Keratinocyte (primary cell): ENCODE results near the gene SH3BGRL. TPM values are rescaled to one million over a fixed set of nuclear protein-coding genes. Genes with fewer than 3 reads are reported as not detected.

Source experiments
- DNase-seq: peaks from one replicate; pipeline ENCODE4 v3.0.0-alpha.2; 2011; ENCODE audit warnings: low read depth, missing footprints, low spot score
- FAIRE-seq: peaks from 2 replicates; lab custom pipeline; 2011; peaks lifted over from hg19 to GRCh38; lab: Jason Lieb, UNC
- H2AFZ ChIP-seq: 2 replicates; pipeline ENCODE4 v1.6.0; 2012; ENCODE audit warnings: low read length, control low read depth, inconsistent platforms; ENCODE audit not compliant: control insufficient read depth
- H3K27ac ChIP-seq: 2 replicates; pipeline ENCODE4 v1.5.1; 2011; ENCODE audit warnings: low read length; ENCODE audit not compliant: control insufficient read depth, insufficient read depth
- H3K27me3 ChIP-seq: 3 replicates; pipeline ENCODE4 v1.6.0; 2011; ENCODE audit warnings: low read length; ENCODE audit not compliant: control insufficient read depth, insufficient read depth; ENCODE audit errors: extremely low read depth
- H3K36me3 ChIP-seq, 2 experiments: 2 replicates in 1 of 2; 3 replicates in 1 of 2; pipeline ENCODE4 v1.5.1; 2011; ENCODE audit warnings: low read length in 2 of 2, mild to moderate bottlenecking in 1 of 2; ENCODE audit not compliant: control insufficient read depth in 2 of 2, insufficient read depth in 2 of 2; ENCODE audit errors: extremely low read depth in 1 of 2
- H3K4me1 ChIP-seq: 3 replicates; pipeline ENCODE4 v1.5.1; 2011; ENCODE audit warnings: low read length; ENCODE audit not compliant: control insufficient read depth, insufficient read depth; ENCODE audit errors: extremely low read depth
- H3K4me2 ChIP-seq: 3 replicates; pipeline ENCODE4 v1.6.0; 2011; ENCODE audit warnings: low read depth, low read length; ENCODE audit not compliant: control insufficient read depth, insufficient read depth; ENCODE audit errors: extremely low read depth
- H3K4me3 ChIP-seq, 3 experiments: fragments of 200-600 bp in 1 of 3; sonication (generic) in 1 of 3; 2 replicates in 2 of 3; 3 replicates in 1 of 3; pipeline ENCODE4 v1.5.1; 2011 to 2016; ENCODE audit warnings: low read length in 3 of 3, mild to moderate bottlenecking in 3 of 3, control low read depth in 2 of 3, inconsistent platforms in 1 of 3, low read depth in 1 of 3, mixed read lengths in 1 of 3, mixed run types in 1 of 3, moderate library complexity in 1 of 3; ENCODE audit not compliant: control insufficient read depth in 2 of 3, insufficient read depth in 2 of 3; ENCODE audit errors: extremely low read depth in 1 of 3
- H3K79me2 ChIP-seq: 2 replicates; pipeline ENCODE4 v1.6.0; 2012; ENCODE audit warnings: low read length; ENCODE audit not compliant: control insufficient read depth, insufficient read depth
- H3K9ac ChIP-seq: 3 replicates; pipeline ENCODE4 v1.6.0; 2011; ENCODE audit warnings: low read length; ENCODE audit not compliant: control insufficient read depth, insufficient read depth; ENCODE audit errors: extremely low read depth
- H3K9me1 ChIP-seq: 3 replicates; pipeline ENCODE4 v1.6.0; 2011; ENCODE audit warnings: low read length; ENCODE audit not compliant: control insufficient read depth, insufficient read depth; ENCODE audit errors: extremely low read depth
- H3K9me3 ChIP-seq: 2 replicates; pipeline ENCODE4 v1.5.1; 2012; ENCODE audit warnings: low read depth, low read length; ENCODE audit not compliant: control insufficient read depth
- H4K20me1 ChIP-seq: 3 replicates; pipeline ENCODE4 v1.6.0; 2011; ENCODE audit warnings: low read length; ENCODE audit not compliant: control insufficient read depth, insufficient read depth; ENCODE audit errors: extremely low read depth
- CTCF ChIP-seq, 3 experiments: IDR thresholded peaks in 1 of 3; conservative IDR thresholded peaks in 1 of 3; optimal IDR thresholded peaks in 1 of 3; 2 replicates in 2 of 3; 3 replicates in 1 of 3; pipeline versions ENCODE3 to v1.5.1; 2011; ENCODE audit warnings: low read length in 3 of 3, mild to moderate bottlenecking in 3 of 3, moderate library complexity in 2 of 3, control low read depth in 1 of 3, inconsistent platforms in 1 of 3; ENCODE audit not compliant: insufficient read depth in 2 of 3; ENCODE audit errors: extremely low read depth in 1 of 3
- EZH2 ChIP-seq: IDR thresholded peaks from one replicate; pipeline ENCODE4 v1.6.1; 2012; ENCODE audit warnings: inconsistent platforms, mild to moderate bottlenecking, low read length, moderate library complexity
- dilution Hi-C: fragments of 300-500 bp; cut with MboI; formaldehyde crosslinking; loops from one replicate; pipeline ENCODE4 v1.7.0; 2020; ENCODE audit warnings: low sequenced_read_pairs; ENCODE audit not compliant: extremely low pct_ligation_motif_present
- polyA plus RNA-seq, 5 experiments: library from polyadenylated mRNA; depleted of rRNA in 3 of 5; stranded (reverse) in 3 of 5; stranded (forward) in 1 of 5; unstranded in 1 of 5; fragments of >200 nt; gene quantifications; 1 replicate in 1 of 5; 2 replicates in 3 of 5; 3 replicates in 1 of 5; pipeline versions ENCODE4 v1.2.1 to v1.2.3, GENCODE V29; 2011 to 2012; ENCODE audit warnings: missing spikeins in 2 of 5, low read depth in 1 of 5, low replicate concordance in 1 of 5

SH3BGRL gene
- polyA plus RNA-seq, 1 donor (not counting 4 experiments of a cell fraction or from before 2014, with no cell fraction given), result 82.4 TPM

GRCh38 chrX:81202456-81202819 lies 536 bp downstream of the SH3BGRL start:
- Histone ChIP-seq H3K4me2 (peak overlapping the region; percentile 88), H3K9me3 (no peaks in the 10 kb centered on the region), H3K4me1 (peaks cover 4% of the 10 kb centered on the region), H2AFZ (peak overlapping the region; percentile 88), H3K27ac (peak overlapping the region; percentile 69), H3K36me3 (no peaks in the 10 kb centered on the region), H3K4me3 (peak overlapping the region; percentile 47 to 86 (median 77)), H3K79me2 (peaks cover 7% of the 10 kb centered on the region), H3K9ac (peak overlapping the region; percentile 75), H4K20me1 (no peaks in the 10 kb centered on the region), H3K27me3 (no peaks in the 10 kb centered on the region), H3K9me1 (no peaks in the 10 kb centered on the region)
- DNase-seq (no peak), FAIRE-seq (no peak)
- dilution Hi-C loops, result no loop called here
- no peak for TF ChIP-seq EZH2

- no peak overlapping the region for H3K27ac ChIP-seq
- H3K4me2 ChIP-seq, result peak overlapping the region; percentile 88
- FAIRE-seq (no peak), DNase-seq (no peak)
- H3K27me3 ChIP-seq, result no peaks in the 10 kb centered on the region
- peaks cover 7% of the 10 kb centered on the region for H3K79me2 ChIP-seq
- H3K9me1 ChIP-seq, result no peaks in the 10 kb centered on the region
- no peak overlapping the region for H2AFZ ChIP-seq
- dilution Hi-C loops, result no loop called here
- H3K4me1 ChIP-seq, result peaks cover 4% of the 10 kb centered on the region
- peak overlapping the region; percentile 47 to 86 (median 77) for H3K4me3 ChIP-seq
- no peaks in the 10 kb centered on the region for H4K20me1 ChIP-seq
- no peaks in the 10 kb centered on the region for H3K36me3 ChIP-seq
- H3K9me3 ChIP-seq, result no peaks in the 10 kb centered on the region
- no peak overlapping the region for H3K9ac ChIP-seq
- no peak for TF ChIP-seq EZH2
- TF ChIP-seq CTCF (optimal IDR thresholded peaks at IDR 0.05 in 1 of 3, IDR thresholded peaks at IDR 0.05 in 1 of 3, conservative IDR thresholded peaks at IDR 0.05 in 1 of 3; ENCODE audit: extremely low read depth in 1 of 3, insufficient read depth in 2 of 3, low read length in 3 of 3), result no peak
These were observed 1.0 kb downstream of the SH3BGRL start for GRCh38 chrX:81202943-81203342.

GRCh38 chrX:81205551-81205950 lies 3.6 kb downstream of the SH3BGRL start:
- Histone ChIP-seq H3K27ac (no peak overlapping the region), H3K9me3 (no peaks in the 10 kb centered on the region), H3K36me3 (no peaks in the 10 kb centered on the region), H2AFZ (no peak overlapping the region), H4K20me1 (no peaks in the 10 kb centered on the region), H3K9me1 (no peaks in the 10 kb centered on the region), H3K27me3 (no peaks in the 10 kb centered on the region), H3K4me1 (peaks cover 4% of the 10 kb centered on the region), H3K4me2 (no peak overlapping the region), H3K79me2 (peaks cover 7% of the 10 kb centered on the region), H3K9ac (no peak overlapping the region), H3K4me3 (no peak overlapping the region)
- TF ChIP-seq CTCF (optimal IDR thresholded peaks at IDR 0.05 in 1 of 3, IDR thresholded peaks at IDR 0.05 in 1 of 3, conservative IDR thresholded peaks at IDR 0.05 in 1 of 3; ENCODE audit: extremely low read depth in 1 of 3, insufficient read depth in 2 of 3, low read length in 3 of 3) (no peak), EZH2 (no peak)
- no peak for DNase-seq
- dilution Hi-C loops, result no loop called here
- FAIRE-seq, result no peak
